Naive thymus-derived CD8-positive, alpha-beta T cell (primary cell): Measurements from ENCODE around the gene CDH23. TPM values are rescaled to one million over a fixed set of nuclear protein-coding genes. Genes with fewer than 3 reads are reported as not detected.
"Not testable (repeated sequence)": the region's sequence is repeated elsewhere in the genome, so short reads cannot be mapped to it uniquely, and the experiment has no call there.

Experiments used
- ATAC-seq, 2 donors: fragments of 150-1000 bp; cut with Tn5 transposase in 1 of 2; sonication (Bioruptor Pico), chemical (Tn5 transposase) in 1 of 2; 1 replicate in 1 of 2; 2 replicates in 1 of 2; pipeline ENCODE4 v1.10.0; 2021; ENCODE audit warnings: mild to moderate bottlenecking in 2 of 2, moderate library complexity in 2 of 2
- POLR2A ChIA-PET: fragments of 350-600 bp; sonication (Branson Sonifier 250); formaldehyde crosslinking; loops from one replicate; lab custom pipeline; 2021; ENCODE audit warnings: antibody characterized with exemption; lab: Charles Lee
- DNase-seq, 10 donors: peaks; one replicate each; pipeline versions ENCODE4 v3.0.0 to v3.0.0-alpha.2; 2020 to 2022
- H3K27ac Mint-ChIP-seq, 10 donors: one replicate each; pipeline ENCODE4 v1.8.0; 2020 to 2022; ENCODE audit warnings: mild to moderate bottlenecking in 10 of 10, mixed read lengths in 10 of 10, moderate library complexity in 4 of 10, inconsistent platforms in 1 of 10
- H3K27me3 Mint-ChIP-seq, 5 donors: one replicate each; pipeline ENCODE4 v1.8.0; 2021 to 2022; ENCODE audit warnings: mixed read lengths in 5 of 5
- H3K36me3 Mint-ChIP-seq, 3 donors: one replicate each; pipeline ENCODE4 v1.8.0; 2020 to 2022; ENCODE audit warnings: mixed read lengths in 3 of 3, mild to moderate bottlenecking in 2 of 3, inconsistent platforms in 1 of 3
- H3K4me1 Mint-ChIP-seq, 4 donors: one replicate each; pipeline ENCODE4 v1.8.0; 2021 to 2022; ENCODE audit warnings: mixed read lengths in 4 of 4
- H3K4me3 Mint-ChIP-seq, 10 donors: one replicate each; pipeline ENCODE4 v1.8.0; 2020 to 2022; ENCODE audit warnings: mild to moderate bottlenecking in 10 of 10, mixed read lengths in 10 of 10, moderate library complexity in 6 of 10, inconsistent platforms in 1 of 10
- H3K9me3 Mint-ChIP-seq, 9 donors: one replicate each; pipeline ENCODE4 v1.8.0; 2020 to 2022; ENCODE audit warnings: mixed read lengths in 9 of 9, mild to moderate bottlenecking in 3 of 9, inconsistent platforms in 1 of 9, moderate library complexity in 1 of 9
- microRNA-seq: library from miRNA; unstranded; fragments of <30 nt; microRNA quantifications from one replicate; pipeline ENCODE4 v1.2.0, GENCODE V29; 2022; ENCODE audit warnings: borderline microRNAs expressed
- polyA plus RNA-seq, 3 donors: library from polyadenylated mRNA; unstranded; fragments of 300-500 nt; fragmentation: Illumina TruSeq; gene quantifications; one replicate each; pipeline ENCODE4 v1.2.3, GENCODE V29; 2021
- total RNA-seq, 8 experiments: library from RNA in 2 of 8; stranded (reverse) in 2 of 8; gene quantifications; one replicate each; pipeline ENCODE4 v1.2.3 and lab custom pipeline; 2021 to 2026

The CDH23 gene
- total and polyA plus RNA-seq, 5 experiments from 2014 or later = 0.82 to 10.2 (median 3.8) TPM

- not testable (repeated sequence) for H3K27me3 Mint-ChIP-seq, DNase-seq, H3K9me3 Mint-ChIP-seq, H3K36me3 Mint-ChIP-seq, ATAC-seq
- H3K4me3 Mint-ChIP-seq = peak overlapping the region; percentile 89 to 99 (median 94)
- H3K4me1 Mint-ChIP-seq = peaks cover 23 to 55% (median 49%) of the 10 kb centered on the region in 4 donors
- POLR2A ChIA-PET = interaction anchor here (0.7 to 2.0 kb wide), 19 partner anchors 7 to 502 kb away, joined by 3 to 15 read pairs (median 4); partner anchors contain the start of genes DNAJB12 and VSIR
- H3K27ac Mint-ChIP-seq = peak overlapping the region; percentile 74 to 96 (median 91)
These were observed 454.9 kb downstream of the CDH23 start for GRCh38 chr10:71851465-71852095.

DNA sequence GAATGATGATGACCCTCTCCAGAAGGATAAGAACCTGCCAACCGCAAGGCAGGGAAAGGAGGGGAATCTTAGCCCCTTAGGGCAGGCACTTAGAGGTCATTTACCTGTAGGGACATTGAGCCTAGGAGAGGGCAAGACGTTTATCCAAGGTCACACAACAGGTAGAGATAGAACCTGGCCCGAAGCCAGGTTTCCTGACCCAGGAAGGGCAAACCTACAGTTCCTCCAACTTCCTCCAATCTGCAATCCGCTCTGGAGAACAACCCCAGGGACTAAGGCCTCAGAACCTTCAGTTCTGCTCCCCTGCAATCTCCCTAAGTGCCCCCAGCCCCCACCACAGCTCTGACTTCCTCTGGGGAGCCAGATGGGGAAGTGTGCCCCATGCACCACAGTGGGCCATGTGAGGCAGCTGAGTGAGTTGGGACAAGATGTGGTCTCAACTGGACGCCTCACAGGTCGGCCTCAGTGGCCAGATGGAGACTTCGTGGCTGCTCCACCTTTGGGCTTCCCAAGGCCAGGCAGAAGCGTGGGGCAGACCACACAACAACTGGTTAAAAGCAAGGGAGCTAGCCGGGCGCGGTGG, 455.7 kb downstream of the CDH23 start:
- Mint-ChIP-seq H3K9me3 (no peaks in the 10 kb centered on the region), H3K4me3 (peak overlapping the region in 8 of 10 donors; percentile 26 to 99 (median 72)), H3K36me3 (no peaks in the 10 kb centered on the region), H3K27ac (peak overlapping the region in 2 of 10 donors; percentile 25 to 79), H3K27me3 (no peaks in the 10 kb centered on the region), H3K4me1 (peaks cover 21 to 48% (median 41%) of the 10 kb centered on the region in 4 donors)
- POLR2A ChIA-PET = interaction anchor here (1.2 to 1.9 kb wide), 2 partner anchors 26 to 40 kb away, joined by 3 to 4 read pairs; no protein-coding TSS in a partner anchor
- ATAC-seq = no peak
- no peak for DNase-seq

- ATAC-seq (no peak), DNase-seq (no peak)
- H3K36me3 Mint-ChIP-seq = no peaks in the 10 kb centered on the region
- H3K27me3 Mint-ChIP-seq = peaks cover 0 to 3% (median 0%) of the 10 kb centered on the region in 5 donors
- H3K4me1 Mint-ChIP-seq = peaks cover 10 to 38% (median 25%) of the 10 kb centered on the region in 4 donors
- POLR2A ChIA-PET = interaction anchor here (0.5 to 1.2 kb wide), 3 partner anchors 8 to 51 kb away, joined by 3 to 5 read pairs (median 3); no protein-coding TSS in a partner anchor
- no peak overlapping the region for H3K27ac Mint-ChIP-seq
- H3K9me3 Mint-ChIP-seq = no peaks in the 10 kb centered on the region
- no peak overlapping the region for H3K4me3 Mint-ChIP-seq
These were observed 457.3 kb downstream of the CDH23 start for GRCh38 chr10:71854031-71854430.

GRCh38 chr10:71856619-71857018, 459.9 kb downstream of the CDH23 start:
- Mint-ChIP-seq H3K36me3 (no peaks in the 10 kb centered on the region), H3K27me3 (peaks cover 0 to 3% (median 0%) of the 10 kb centered on the region in 5 donors), H3K9me3 (no peaks in the 10 kb centered on the region), H3K4me3 (no peak overlapping the region), H3K27ac (no peak overlapping the region), H3K4me1 (peaks cover 0 to 35% (median 4%) of the 10 kb centered on the region in 4 donors)
- DNase-seq (no peak), ATAC-seq (no peak)
- POLR2A ChIA-PET = interaction anchor here (0.5 kb wide), 1 partner anchor 47 kb away, joined by 4 read pairs; no protein-coding TSS in a partner anchor

GRCh38 chr10:71857934-71858890, 461.5 kb downstream of the CDH23 start:
- Mint-ChIP-seq H3K27me3 (peaks cover 0 to 3% (median 0%) of the 10 kb centered on the region in 5 donors), H3K4me1 (peaks cover 0 to 24% (median 0%) of the 10 kb centered on the region in 4 donors), H3K4me3 (no peak overlapping the region), H3K9me3 (no peaks in the 10 kb centered on the region), H3K27ac (peak overlapping the region in 1 of 10 donors; percentile 11), H3K36me3 (no peaks in the 10 kb centered on the region)
- POLR2A ChIA-PET = interaction anchor here (0.7 to 0.9 kb wide), 2 partner anchors 7 to 100 kb away, joined by 4 to 6 read pairs; partner anchors contain the start of gene PSAP
- ATAC-seq = no peak
- no peak for DNase-seq

DNA sequence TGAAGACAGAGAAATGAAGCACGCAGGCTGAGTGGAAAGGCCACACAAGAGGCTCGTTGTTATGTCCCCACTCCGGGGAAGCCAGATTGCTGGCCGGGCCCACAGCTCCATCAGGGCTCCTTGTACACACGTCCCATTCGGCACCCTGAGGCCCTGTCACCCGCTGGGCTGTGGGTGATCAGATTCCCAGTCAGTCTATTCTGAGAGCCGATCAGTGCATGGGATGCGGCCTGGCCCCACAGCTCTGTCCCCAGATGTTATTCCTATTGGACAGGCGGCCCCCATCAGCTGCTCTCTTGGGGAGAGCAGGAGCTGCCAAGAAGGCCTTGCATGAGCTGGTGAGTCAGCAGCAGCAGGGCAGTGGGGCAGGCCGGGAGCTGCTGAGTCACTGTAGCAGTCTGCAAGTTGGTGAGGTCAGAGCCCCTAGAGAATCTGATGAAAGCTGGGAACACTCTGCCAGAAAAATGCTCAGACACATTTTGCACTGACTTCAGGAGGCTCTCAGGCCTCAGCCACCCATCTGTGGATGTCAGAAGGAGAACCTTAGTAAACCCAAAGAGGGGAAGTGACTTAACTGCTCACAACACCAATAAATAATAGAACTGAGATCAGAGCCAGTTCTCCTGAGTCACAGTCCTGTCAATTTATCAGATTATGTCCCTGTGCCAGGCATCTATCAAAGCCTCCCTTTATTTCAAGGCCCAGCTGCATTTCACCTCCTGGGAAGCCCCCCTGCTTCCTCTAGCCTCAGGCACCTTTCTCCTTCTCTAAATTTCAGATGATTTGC, 463.7 kb downstream of the CDH23 start:
- no peak for DNase-seq
- no peak for ATAC-seq
- peak overlapping the region in 2 of 10 donors; percentile 11 to 27 for H3K27ac Mint-ChIP-seq
- H3K4me1 Mint-ChIP-seq = peaks cover 0 to 27% (median 0%) of the 10 kb centered on the region in 4 donors
- no peaks in the 10 kb centered on the region for H3K9me3 Mint-ChIP-seq
- no peaks in the 10 kb centered on the region for H3K36me3 Mint-ChIP-seq
- POLR2A ChIA-PET = no interaction called here
- no peak overlapping the region for H3K4me3 Mint-ChIP-seq
- H3K27me3 Mint-ChIP-seq = peaks cover 0 to 3% (median 0%) of the 10 kb centered on the region in 5 donors

DNA sequence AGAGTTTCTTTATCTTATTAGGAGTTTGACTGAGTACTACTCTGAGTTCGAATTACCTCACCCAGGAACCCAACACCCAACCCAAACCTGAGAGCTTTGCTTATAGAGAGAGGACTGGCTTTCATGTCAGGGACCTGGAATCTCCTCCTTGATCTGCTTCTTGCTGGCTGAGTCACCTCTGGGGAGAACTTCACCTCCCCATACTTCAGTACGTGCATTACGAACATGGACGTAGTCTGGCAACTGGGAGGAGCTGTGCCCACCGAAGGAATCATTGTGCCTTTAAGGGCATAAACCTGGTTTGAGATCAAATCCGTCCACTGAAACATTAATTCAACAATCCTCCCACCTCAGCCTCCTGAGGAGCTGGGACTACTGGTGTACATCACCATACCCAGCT, 466.5 kb downstream of the CDH23 start:
- H3K27me3 Mint-ChIP-seq = peaks cover 0 to 2% (median 0%) of the 10 kb centered on the region in 5 donors
- DNase-seq = no peak
- H3K4me1 Mint-ChIP-seq = peaks cover 0 to 28% (median 0%) of the 10 kb centered on the region in 4 donors
- no peak overlapping the region for H3K4me3 Mint-ChIP-seq
- POLR2A ChIA-PET = no interaction called here
- no peak overlapping the region for H3K27ac Mint-ChIP-seq
- H3K9me3 Mint-ChIP-seq = no peaks in the 10 kb centered on the region
- ATAC-seq = no peak
- H3K36me3 Mint-ChIP-seq = no peaks in the 10 kb centered on the region

DNA sequence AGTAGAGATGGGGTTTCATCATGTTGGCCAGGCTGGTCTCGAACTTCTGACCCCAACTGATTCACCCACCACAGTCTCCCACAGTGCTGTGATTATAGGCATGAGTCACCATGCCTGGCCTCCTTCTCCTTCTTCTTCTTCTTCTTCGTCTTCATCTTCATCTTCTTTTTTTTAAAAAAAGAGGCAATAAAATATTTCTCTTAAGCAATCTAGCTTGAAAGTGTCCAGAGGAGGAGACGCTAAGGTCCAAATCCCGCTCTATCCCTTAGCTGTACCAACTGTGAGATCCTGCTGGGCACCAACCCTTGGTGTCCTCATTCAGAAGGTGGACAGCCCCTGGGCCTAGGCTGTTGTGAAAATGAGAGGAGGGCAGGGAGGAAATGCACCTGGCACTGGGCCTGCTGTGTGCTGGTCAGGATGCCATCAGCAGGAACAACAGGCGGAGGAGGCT, 468.2 kb downstream of the CDH23 start:
- Mint-ChIP-seq H3K4me1 (peaks cover 0 to 22% (median 0%) of the 10 kb centered on the region in 4 donors), H3K27ac (peak overlapping the region in 1 of 10 donors; percentile 13), H3K4me3 (no peak overlapping the region), H3K36me3 (no peaks in the 10 kb centered on the region), H3K9me3 (no peaks in the 10 kb centered on the region), H3K27me3 (peaks cover 0 to 2% (median 0%) of the 10 kb centered on the region in 5 donors)
- DNase-seq = no peak
- no peak for ATAC-seq
- POLR2A ChIA-PET = no interaction called here

Small RNA genes lying within 50 kb of the gene (microRNA-seq; reads per million reads assigned to microRNA genes)
- not detected for gene MIR7152

Other genes starting within 250 kb of the CDH23 start
- gene UNC5B, start 184.3 kb upstream of the CDH23 start, total RNA-seq = not detected
- under 1 TPM in 1 of 3 donors, not detected in 2; 0.03 TPM for gene UNC5B, start 184.3 kb upstream of the CDH23 start, polyA plus RNA-seq
- 10 to 100 TPM in 1 of 2 experiments, 1 to 10 TPM in 1; 8.6 to 10.4 TPM for gene SLC29A3, start 77.7 kb upstream of the CDH23 start, total RNA-seq
- 1 to 10 TPM; 3.7 to 8.2 (median 4.6) TPM for gene SLC29A3, start 77.7 kb upstream of the CDH23 start, polyA plus RNA-seq